GM23248 (cell line): ENCODE data around the gene SLC6A2. TPM values are rescaled to one million over a fixed set of nuclear protein-coding genes. Genes with fewer than 3 reads are reported as not detected.

Source experiments
- DNase-seq: peaks from one replicate; pipeline ENCODE4 v3.0.0-alpha.2; 2015
- H2AFZ ChIP-seq: fragments of 200-600 bp; sonication (generic); 2 replicates; pipeline ENCODE4 v1.6.1; 2016; ENCODE audit warnings: antibody characterized with exemption
- H3F3A ChIP-seq: fragments of 200-600 bp; sonication (generic); 2 replicates; pipeline ENCODE4 v1.6.1; 2016; ENCODE audit warnings: mild to moderate bottlenecking, antibody characterized with exemption, mixed run types; ENCODE audit not compliant: insufficient read depth
- H3K27ac ChIP-seq: fragments of 200-600 bp; sonication (generic); 2 replicates; pipeline ENCODE4 v1.5.1; 2016; ENCODE audit warnings: mild to moderate bottlenecking
- H3K27me3 ChIP-seq: fragments of 200-600 bp; sonication (generic); replicated peaks from 2 replicates; pipeline ENCODE4 v1.6.1; 2016; ENCODE audit warnings: mild to moderate bottlenecking; ENCODE audit not compliant: insufficient read depth
- H3K36me3 ChIP-seq: fragments of 200-600 bp; sonication (generic); 2 replicates; pipeline ENCODE4 v1.6.1; 2016; ENCODE audit warnings: low read depth, mild to moderate bottlenecking
- H3K4me1 ChIP-seq: fragments of 200-600 bp; sonication (generic); 2 replicates; pipeline ENCODE4 v1.6.1; 2016; ENCODE audit warnings: mild to moderate bottlenecking; ENCODE audit not compliant: insufficient read depth
- H3K4me2 ChIP-seq: fragments of 200-600 bp; sonication (generic); one replicate; pipeline ENCODE4 v1.6.1; 2016; ENCODE audit warnings: mild to moderate bottlenecking; ENCODE audit not compliant: unreplicated experiment
- H3K4me3 ChIP-seq: fragments of 200-600 bp; sonication (generic); 2 replicates; pipeline ENCODE4 v1.5.1; 2016; ENCODE audit warnings: mild to moderate bottlenecking
- H3K79me2 ChIP-seq: fragments of 200-600 bp; sonication (generic); 2 replicates; pipeline ENCODE4 v1.6.1; 2016; ENCODE audit warnings: mild to moderate bottlenecking; ENCODE audit not compliant: insufficient read depth
- H3K9ac ChIP-seq: fragments of 200-600 bp; sonication (generic); 2 replicates; pipeline ENCODE4 v1.6.1; 2016; ENCODE audit warnings: mild to moderate bottlenecking
- H3K9me2 ChIP-seq: fragments of 200-600 bp; sonication (generic); 2 replicates; pipeline ENCODE4 v1.6.1; 2016; ENCODE audit warnings: mixed run types, mild to moderate bottlenecking, moderate library complexity; ENCODE audit not compliant: insufficient read depth
- H3K9me3 ChIP-seq: fragments of 200-600 bp; sonication (generic); one replicate; pipeline ENCODE4 v1.6.1; 2017; ENCODE audit warnings: low read depth
- H4K20me1 ChIP-seq: fragments of 200-600 bp; sonication (generic); 2 replicates; pipeline ENCODE4 v1.6.0; 2016; ENCODE audit not compliant: insufficient read depth
- EZH2 ChIP-seq: fragments of 200-600 bp; sonication (generic); IDR thresholded peaks from 2 replicates; pipeline ENCODE4 v1.6.1; 2018; ENCODE audit warnings: antibody characterized with exemption, mild to moderate bottlenecking; ENCODE audit not compliant: insufficient read depth, poor library complexity, severe bottlenecking
- EZH2phosphoT487 ChIP-seq: fragments of 200-600 bp; sonication (generic); IDR thresholded peaks from 2 replicates; pipeline ENCODE4 v1.6.1; 2018; ENCODE audit warnings: antibody characterized with exemption, moderate library complexity, mild to moderate bottlenecking, low read depth; ENCODE audit not compliant: insufficient read depth
- WGBS, 2 experiments: methylation state at CpG; one replicate each; pipeline ENCODE4 v1.1.6; 2015 to 2017; ENCODE audit warnings: low lambda C conversion rate in 2 of 2, low coverage in 1 of 2; ENCODE audit errors: missing lambda C conversion rate in 2 of 2; 5-methylcytosine and 5-hydroxymethylcytosine counted together
- in situ Hi-C: fragments of 300-500 bp; cut with MboI; formaldehyde crosslinking; loops from 2 replicates; pipeline ENCODE4 v1.15.0; 2020
- polyA plus RNA-seq: library from polyadenylated mRNA; unstranded; fragments of >200 nt; fragmentation: Nextera tagmentation; extraction: Ambion mirVana; gene quantifications from 2 replicates; pipeline ENCODE4 v1.2.1, GENCODE V29; 2016
- total RNA-seq: library from RNA; depleted of rRNA; stranded (reverse); fragments of >200 nt; shearing (Covaris generic); gene quantifications from 2 replicates; pipeline ENCODE4 v1.2.3, GENCODE V29; 2014

Gene SLC6A2
- total and polyA plus RNA-seq, 2 experiments from 2014 or later: not detected

DNA sequence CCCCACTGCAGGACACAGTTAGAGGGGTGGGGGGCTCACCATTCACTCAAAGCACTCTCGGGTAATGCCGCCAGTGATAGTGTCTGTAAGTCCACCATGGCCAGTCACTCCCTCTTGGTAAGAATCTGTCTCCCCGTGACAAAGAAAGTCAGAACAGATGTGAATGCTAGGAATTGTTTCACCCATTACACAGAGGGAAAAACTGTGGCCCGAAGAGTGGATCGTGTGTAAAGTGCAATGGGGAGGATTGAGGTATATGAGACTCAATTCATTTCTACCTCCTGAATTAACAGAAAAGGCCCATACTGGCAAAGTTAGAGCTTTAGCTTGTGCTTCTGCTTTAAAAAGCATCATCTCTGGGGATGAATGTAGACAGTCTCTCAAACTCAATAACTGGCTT, 17.5 kb upstream of the SLC6A2 start:
- H3K9me2 ChIP-seq: no peaks in the 10 kb centered on the region
- H3K27ac ChIP-seq: no peak overlapping the region
- no peak overlapping the region for H2AFZ ChIP-seq
- no peak overlapping the region for H3K4me2 ChIP-seq
- H3K36me3 ChIP-seq: no peaks in the 10 kb centered on the region
- peaks cover 34% of the 10 kb centered on the region for H3K27me3 ChIP-seq
- H4K20me1 ChIP-seq: no peaks in the 10 kb centered on the region
- WGBS, 2 experiments: 75% methylated on average over 5 of the region's 5 CpGs
- H3K4me1 ChIP-seq: peaks cover 9% of the 10 kb centered on the region
- no peak overlapping the region for H3K4me3 ChIP-seq
- DNase-seq: no peak
- no peak for TF ChIP-seq EZH2
- no peak for TF ChIP-seq EZH2phosphoT487
- H3F3A ChIP-seq: no peaks in the 10 kb centered on the region
- no peaks in the 10 kb centered on the region for H3K79me2 ChIP-seq
- H3K9ac ChIP-seq: no peak overlapping the region
- in situ Hi-C loops: no loop called here
- no peaks in the 10 kb centered on the region for H3K9me3 ChIP-seq

DNA sequence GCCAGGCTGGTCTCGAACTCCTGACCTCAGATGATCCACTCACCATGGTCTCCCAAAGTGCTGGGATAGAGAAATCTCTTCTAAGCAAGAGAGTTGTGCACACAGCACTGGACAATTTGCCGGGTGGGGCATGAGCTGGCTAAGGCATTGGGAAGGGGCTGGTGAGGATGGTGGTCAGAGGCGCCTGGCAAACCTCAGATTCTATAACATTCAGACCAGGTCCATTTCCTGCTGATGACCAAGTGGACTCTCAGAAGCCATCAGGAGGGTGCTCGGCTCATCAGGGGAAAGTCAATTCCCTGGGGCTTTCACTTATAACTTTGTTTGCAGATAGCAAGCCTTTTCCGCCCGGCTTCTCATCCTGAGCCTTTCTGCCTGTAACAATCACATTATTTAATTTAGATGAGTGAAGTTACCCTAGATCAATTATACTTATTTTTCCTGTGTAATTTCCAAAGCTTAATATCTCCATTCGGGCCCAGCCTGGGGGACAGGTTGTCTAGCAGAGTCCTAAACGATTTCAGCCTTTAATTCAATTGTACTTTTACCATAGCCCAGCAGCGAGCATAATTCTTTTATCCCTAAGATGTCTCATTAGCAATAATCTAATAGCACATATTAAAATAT, 15.0 kb upstream of the SLC6A2 start:
- Histone ChIP-seq H3K9ac (no peak overlapping the region), H3K4me1 (peaks cover 9% of the 10 kb centered on the region), H3F3A (no peaks in the 10 kb centered on the region), H3K36me3 (no peaks in the 10 kb centered on the region), H4K20me1 (no peaks in the 10 kb centered on the region), H3K27me3 (peaks cover 24% of the 10 kb centered on the region), H3K4me3 (no peak overlapping the region), H3K27ac (no peak overlapping the region), H2AFZ (no peak overlapping the region), H3K9me2 (no peaks in the 10 kb centered on the region), H3K9me3 (no peaks in the 10 kb centered on the region), H3K79me2 (no peaks in the 10 kb centered on the region), H3K4me2 (no peak overlapping the region)
- DNase-seq: no peak
- TF ChIP-seq EZH2 (no peak), EZH2phosphoT487 (no peak)
- 73 to 78% methylated on average over 9 of the region's 9 CpGs for WGBS, 2 experiments
- in situ Hi-C loops: no loop called here

DNA sequence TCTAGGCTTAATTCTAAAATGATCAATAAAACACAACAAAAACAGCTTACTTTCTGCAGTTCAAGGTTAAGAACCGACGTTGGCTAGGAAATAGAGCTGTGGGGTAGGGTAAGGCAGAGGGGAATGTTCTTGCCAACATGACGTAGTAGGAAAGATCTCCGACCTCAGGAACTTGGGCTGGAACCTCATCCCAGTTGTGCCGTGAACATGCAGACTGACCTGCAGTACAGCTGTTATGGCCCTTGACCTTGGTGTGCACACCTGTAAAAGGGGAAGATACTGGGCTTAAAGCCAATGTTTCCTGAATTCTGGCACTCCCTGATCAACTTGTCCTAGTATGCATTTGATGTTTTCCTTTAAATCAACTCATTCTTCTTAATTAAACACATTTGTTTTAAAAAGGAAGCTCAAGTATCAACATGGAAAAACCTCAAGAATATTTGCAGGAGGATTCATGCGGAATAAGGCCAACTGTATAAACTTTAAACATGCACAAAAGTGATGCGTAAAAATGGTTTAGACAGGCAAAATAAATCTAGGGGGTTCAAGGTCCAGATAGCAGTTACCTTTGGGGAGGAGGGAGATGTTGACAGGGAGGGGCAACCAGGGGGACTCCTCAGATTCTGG, 14.2 kb upstream of the SLC6A2 start:
- no peak for TF ChIP-seq EZH2phosphoT487
- no peak for TF ChIP-seq EZH2
- H3K4me2 ChIP-seq: no peak overlapping the region
- no peaks in the 10 kb centered on the region for H4K20me1 ChIP-seq
- peaks cover 9% of the 10 kb centered on the region for H3K4me1 ChIP-seq
- H3K27me3 ChIP-seq: peaks cover 28% of the 10 kb centered on the region
- in situ Hi-C loops: no loop called here
- peak; percentile 51 for DNase-seq
- H3K9me2 ChIP-seq: no peaks in the 10 kb centered on the region
- no peaks in the 10 kb centered on the region for H3K9me3 ChIP-seq
- H2AFZ ChIP-seq: no peak overlapping the region
- no peak overlapping the region for H3K27ac ChIP-seq
- H3F3A ChIP-seq: no peaks in the 10 kb centered on the region
- H3K79me2 ChIP-seq: no peaks in the 10 kb centered on the region
- no peak overlapping the region for H3K4me3 ChIP-seq
- no peaks in the 10 kb centered on the region for H3K36me3 ChIP-seq
- no peak overlapping the region for H3K9ac ChIP-seq
- 10 to 15% methylated on average over 7 of the region's 7 CpGs for WGBS, 2 experiments

DNA sequence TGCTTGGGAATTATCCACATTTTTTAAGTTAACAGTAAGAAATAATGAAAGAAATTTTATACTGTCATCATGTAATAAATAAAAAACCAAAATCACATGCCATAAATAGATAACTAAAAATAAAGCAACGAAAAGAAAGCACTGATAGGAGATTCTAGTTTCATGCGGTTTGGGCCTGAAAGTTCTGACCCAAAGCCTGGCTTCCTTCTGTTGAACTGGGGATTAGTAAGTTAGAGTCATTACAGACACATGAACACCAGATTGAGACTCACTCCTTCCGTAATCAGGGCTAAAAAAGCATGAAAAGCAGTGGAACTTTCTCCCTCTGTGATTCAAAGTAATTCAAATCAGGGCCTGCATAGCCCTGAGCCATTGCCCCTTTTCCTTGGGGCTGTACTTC, 13.2 kb upstream of the SLC6A2 start:
- peaks cover 9% of the 10 kb centered on the region for H3K4me1 ChIP-seq
- in situ Hi-C loops: no loop called here

More for the DNA sequence above, 13.2 kb upstream of the SLC6A2 start:
- Histone ChIP-seq H3K27me3 (peaks cover 24% of the 10 kb centered on the region), H3K9me3 (no peaks in the 10 kb centered on the region), H3F3A (no peaks in the 10 kb centered on the region), H3K79me2 (no peaks in the 10 kb centered on the region), H3K4me3 (no peak overlapping the region), H3K9me2 (no peaks in the 10 kb centered on the region), H3K4me2 (no peak overlapping the region), H3K9ac (no peak overlapping the region), H4K20me1 (no peaks in the 10 kb centered on the region), H3K36me3 (no peaks in the 10 kb centered on the region), H3K27ac (no peak overlapping the region), H2AFZ (no peak overlapping the region)
- DNase-seq: no peak
- WGBS, 2 experiments: 52% methylated on average over 3 of the region's 3 CpGs
- TF ChIP-seq EZH2phosphoT487 (no peak), EZH2 (no peak)
